Measurements from ENCODE around the gene EHMT1.

EHMT1 gene

DNA sequence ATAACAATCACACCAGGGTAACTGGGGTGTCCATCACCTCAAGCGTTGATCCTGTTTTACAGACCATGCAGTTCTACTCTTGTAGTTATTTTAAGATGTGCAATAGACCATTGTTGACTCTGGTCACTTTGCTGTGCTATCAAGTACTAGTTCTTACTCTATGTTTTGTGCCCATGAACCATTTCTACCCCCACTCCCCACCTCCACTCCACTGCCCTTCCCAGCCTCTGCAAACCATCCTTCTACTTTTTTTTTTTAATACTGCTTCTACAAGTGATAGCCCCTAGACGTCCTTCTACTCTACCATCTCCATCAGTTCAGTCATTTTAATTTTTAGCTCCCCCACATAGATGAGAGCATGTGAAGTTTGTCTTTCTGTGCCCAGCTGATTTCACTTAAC is 38.8 kb downstream of the EHMT1 start:
- Histone ChIP-seq H3K36me3 (peaks cover 8% of the 10 kb centered on the region), H3K9me3 (ENCODE audit: severe bottlenecking) (no peaks in the 10 kb centered on the region), H3K27ac (no peak overlapping the region), H3K4me3 (ENCODE audit: low read depth, low read length) (no peak overlapping the region), H3K27me3 (ENCODE audit: insufficient read depth, low read depth, severe bottlenecking) (no peaks in the 10 kb centered on the region)
- DNase-seq, result no peak
- TF ChIP-seq CTCF (IDR thresholded peaks at IDR 0.05; ENCODE audit: low read depth, low read length), result no peak

GRCh38 chr9:137658781-137659180 is 40.0 kb downstream of the EHMT1 start:
- H3K36me3 ChIP-seq, result peaks cover 3% of the 10 kb centered on the region; the same call in 1 of the 2 replicates

GRCh38 chr9:137660144-137660543 is 41.3 kb downstream of the EHMT1 start:
- Histone ChIP-seq H3K4me3 (ENCODE audit: low read depth, low read length) (no peak overlapping the region), H3K27me3 (ENCODE audit: insufficient read depth, low read depth, severe bottlenecking) (no peaks in the 10 kb centered on the region), H3K9me3 (ENCODE audit: severe bottlenecking) (no peaks in the 10 kb centered on the region), H3K36me3 (no peaks in the 10 kb centered on the region; the same call in none of the 2 replicates), H3K27ac (no peak overlapping the region)
- no peak for TF ChIP-seq CTCF (IDR thresholded peaks at IDR 0.05; ENCODE audit: low read depth, low read length)
- DNase-seq, result no peak

More at GRCh38 chr9:137658781-137659180, 40.0 kb downstream of the EHMT1 start:
- TF ChIP-seq CTCF (IDR thresholded peaks at IDR 0.05; ENCODE audit: low read depth, low read length), result no peak
- H3K27ac ChIP-seq, result no peak overlapping the region
- H3K9me3 ChIP-seq (ENCODE audit: severe bottlenecking), result no peaks in the 10 kb centered on the region
- no peaks in the 10 kb centered on the region for H3K27me3 ChIP-seq (ENCODE audit: insufficient read depth, low read depth, severe bottlenecking)
- no peak for DNase-seq
- no peak overlapping the region for H3K4me3 ChIP-seq (ENCODE audit: low read depth, low read length)

DNA sequence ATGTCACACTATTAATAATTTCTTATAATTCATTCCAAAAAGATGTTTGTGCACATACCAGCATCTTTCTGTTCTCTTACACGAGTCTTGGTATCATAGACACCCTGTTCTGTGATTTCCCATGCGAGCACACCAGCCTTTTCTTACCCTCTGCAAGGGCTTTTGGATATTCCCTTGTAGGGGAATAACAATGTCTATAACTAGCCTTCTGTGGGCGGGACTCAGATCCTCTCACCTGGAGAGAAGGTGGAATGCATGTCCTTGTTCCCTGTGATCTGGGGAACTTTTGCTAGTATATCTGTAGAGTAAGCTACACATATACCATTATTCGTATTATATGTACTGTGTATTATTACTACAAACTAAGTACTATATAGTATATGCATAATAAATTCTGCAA is 44.8 kb downstream of the EHMT1 start:
- no peaks in the 10 kb centered on the region for H3K27me3 ChIP-seq (ENCODE audit: insufficient read depth, low read depth, severe bottlenecking)
- H3K4me3 ChIP-seq (ENCODE audit: low read depth, low read length), result no peak overlapping the region
- peaks cover 11% of the 10 kb centered on the region for H3K36me3 ChIP-seq
- no peak for DNase-seq
- no peaks in the 10 kb centered on the region for H3K9me3 ChIP-seq (ENCODE audit: severe bottlenecking)
- H3K27ac ChIP-seq, result no peak overlapping the region
- no peak for TF ChIP-seq CTCF (IDR thresholded peaks at IDR 0.05; ENCODE audit: low read depth, low read length)

GRCh38 chr9:137664676-137665075 is 45.9 kb downstream of the EHMT1 start:
- no peaks in the 10 kb centered on the region for H3K9me3 ChIP-seq (ENCODE audit: severe bottlenecking)
- no peak for DNase-seq
- H3K36me3 ChIP-seq, result peaks cover 11% of the 10 kb centered on the region
- H3K27ac ChIP-seq, result no peak overlapping the region
- no peak overlapping the region for H3K4me3 ChIP-seq (ENCODE audit: low read depth, low read length)
- H3K27me3 ChIP-seq (ENCODE audit: insufficient read depth, low read depth, severe bottlenecking), result no peaks in the 10 kb centered on the region
- TF ChIP-seq CTCF (IDR thresholded peaks at IDR 0.05; ENCODE audit: low read depth, low read length), result no peak

GRCh38 chr9:137665226-137665625 is 46.4 kb downstream of the EHMT1 start:
- H3K36me3 ChIP-seq, result peaks cover 11% of the 10 kb centered on the region
- TF ChIP-seq CTCF (IDR thresholded peaks at IDR 0.05; ENCODE audit: low read depth, low read length), result no peak
- no peaks in the 10 kb centered on the region for H3K9me3 ChIP-seq (ENCODE audit: severe bottlenecking)
- no peaks in the 10 kb centered on the region for H3K27me3 ChIP-seq (ENCODE audit: insufficient read depth, low read depth, severe bottlenecking)
- no peak overlapping the region for H3K4me3 ChIP-seq (ENCODE audit: low read depth, low read length)
- no peak for DNase-seq
- no peak overlapping the region for H3K27ac ChIP-seq
